Transverse colon (tissue), 4 donors: ENCODE data around the gene MAX. TPM values are rescaled to one million over a fixed set of nuclear protein-coding genes. Genes with fewer than 3 reads are reported as not detected.
A peak's percentile ranks its signal among the peaks of the same experiment; 100 is the strongest.

Experiments used
- DNase-seq: peaks from one replicate; pipeline ENCODE4 v3.0.0-alpha.2; 2019
- H3K27ac ChIP-seq, 4 donors: fragments of 200-600 bp; sonication (generic); 2 replicates each; pipeline ENCODE4 v1.5.1; 2016 to 2018; ENCODE audit warnings: inconsistent platforms in 4 of 4
- H3K27me3 ChIP-seq: fragments of 200-600 bp; sonication (generic); 2 replicates; pipeline ENCODE4 v1.5.1; 2017; ENCODE audit warnings: inconsistent platforms
- H3K36me3 ChIP-seq, 4 donors: fragments of 200-600 bp; sonication (generic); 2 replicates each; pipeline ENCODE4 v1.5.1; 2017 to 2019; ENCODE audit warnings: inconsistent platforms in 4 of 4
- H3K4me1 ChIP-seq, 4 donors: fragments of 200-600 bp; sonication (generic); 2 replicates each; pipeline ENCODE4 v1.5.1; 2017 to 2020; ENCODE audit warnings: inconsistent platforms in 4 of 4
- H3K4me3 ChIP-seq, 4 donors: fragments of 200-600 bp; sonication (generic); 1 replicate in 1 of 4; 2 replicates in 3 of 4; pipeline versions ENCODE4 v1.5.1 to v1.6.1; 2017 to 2019; ENCODE audit warnings: inconsistent platforms in 4 of 4
- H3K9me3 ChIP-seq, 2 donors: fragments of 200-600 bp; sonication (generic); 2 replicates each; pipeline ENCODE4 v1.5.1; 2017 to 2019; ENCODE audit warnings: inconsistent platforms in 2 of 2
- CTCF ChIP-seq, 5 experiments: fragments of 200-600 bp in 3 of 5; fragments of 450-650 bp in 2 of 5; sonication (generic) in 3 of 5; IDR thresholded peaks; 1 replicate in 2 of 5; 2 replicates in 3 of 5; pipeline ENCODE4 v1.5.1; 2016 to 2017; ENCODE audit warnings: antibody characterized with exemption in 5 of 5, inconsistent platforms in 3 of 5, mild to moderate bottlenecking in 2 of 5, moderate library complexity in 1 of 5
- EP300 ChIP-seq: sonication (generic); formaldehyde crosslinking; IDR thresholded peaks from one replicate; pipeline ENCODE4 v1.6.1; 2017; ENCODE audit warnings: antibody characterized with exemption, low read depth
- POLR2A ChIP-seq: fragments of 450-650 bp; IDR thresholded peaks from one replicate; pipeline ENCODE4 v1.6.1; 2016; ENCODE audit warnings: antibody characterized with exemption, mild to moderate bottlenecking, moderate library complexity
- POLR2AphosphoS5 ChIP-seq, 3 donors: sonication (generic); formaldehyde crosslinking; IDR thresholded peaks; one replicate each; pipeline ENCODE4 v1.6.1; 2016; ENCODE audit warnings: antibody characterized with exemption in 3 of 3
- WGBS, 2 donors: methylation state at CpG; one replicate each; pipeline ENCODE4 v1.1.5; 2018; ENCODE audit warnings: low coverage in 1 of 2; 5-methylcytosine and 5-hydroxymethylcytosine counted together
- in situ Hi-C, 4 donors: fragments of 200-750 bp; cut with MboI; loops; one replicate each; pipeline versions ENCODE4 v1.15.0 to v1.15.1; 2017; ENCODE audit warnings: low sequenced_read_pairs in 3 of 4, low pct_ligation_motif_present in 1 of 4, low pct_unique_long_range_greater_than_20kb in 1 of 4
- intact Hi-C: fragments of 100-400 bp; cut with DNase I; formaldehyde crosslinking; loops from one replicate; pipeline ENCODE4 v1.15.1; 2023; ENCODE audit warnings: low total_unique reads
- total RNA-seq, 4 donors: library from RNA; depleted of rRNA; stranded (reverse); fragments of >200 nt; gene quantifications; one replicate each; pipeline ENCODE4 v1.1.0, GENCODE V29; 2016

The MAX gene
- total RNA-seq, 4 donors from 2014 or later, result 35.8 to 139 (median 87.0) TPM

- DNase-seq, result no peak
- Histone ChIP-seq H3K4me3 (no peak overlapping the region), H3K27ac (no peak overlapping the region)
These were observed 35.5 kb upstream of the MAX start for GRCh38 chr14:65137648-65138307.

DNA sequence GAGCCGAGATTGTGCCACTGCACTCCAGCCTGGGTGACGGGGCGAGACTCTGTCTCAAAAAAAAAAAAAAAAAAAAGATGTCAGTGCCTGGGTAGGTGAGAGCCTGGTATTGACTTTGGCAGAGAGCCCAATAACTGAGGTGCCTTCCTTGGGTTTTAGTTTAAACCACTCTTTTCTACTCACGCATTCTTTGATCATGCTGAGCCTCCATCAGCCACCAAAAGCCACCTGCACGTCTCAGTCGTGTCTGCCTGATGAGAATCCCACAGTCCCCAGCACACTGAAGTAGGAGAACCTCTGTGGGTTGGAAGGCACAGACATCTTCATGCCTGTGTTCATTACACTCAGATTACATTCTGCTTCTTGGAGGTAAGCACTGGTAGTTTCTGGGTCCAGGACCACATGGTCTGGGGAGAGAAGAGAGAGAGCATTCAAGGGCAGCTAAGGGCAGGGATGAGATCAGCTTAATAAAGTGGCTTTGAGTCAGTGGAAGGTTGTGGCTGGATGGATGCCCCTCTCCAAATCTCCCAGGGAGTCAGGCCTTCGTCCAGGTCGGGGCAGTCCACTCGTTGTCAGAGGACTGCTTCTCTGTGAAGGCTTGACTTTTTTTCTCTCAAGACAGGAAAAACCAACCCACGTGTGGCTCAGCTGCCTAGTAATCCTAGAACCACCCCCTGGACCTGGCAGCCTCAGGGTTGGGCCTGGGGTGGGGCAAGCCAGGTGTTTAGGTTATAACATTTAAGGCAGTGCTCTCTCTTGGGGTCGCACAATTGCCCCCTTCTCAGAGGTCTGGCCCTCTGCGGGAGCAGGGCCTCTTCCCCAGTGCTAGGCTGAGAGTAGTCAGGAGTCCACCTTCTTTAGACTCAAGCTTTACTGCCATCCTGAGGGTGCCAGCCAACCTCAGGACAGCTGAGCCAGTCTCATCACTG lies 32.6 kb upstream of the MAX start:
- TF ChIP-seq CTCF (IDR thresholded peaks at IDR 0.05) (no peak), EP300 (no peak), POLR2A (no peak), POLR2AphosphoS5 (IDR thresholded peaks at IDR 0.05) (no peak)
- in situ Hi-C loops, result no loop called here
- intact Hi-C loops, result no loop called here
- WGBS, 2 donors, result 33 to 100% methylated on average over 1 to 12 of the region's 12 CpGs
- peaks cover 0 to 33% (median 16%) of the 10 kb centered on the region in 4 donors for H3K4me1 ChIP-seq
- H3K4me3 ChIP-seq, result no peak overlapping the region
- DNase-seq, result peak; percentile 29
- H3K36me3 ChIP-seq, result no peaks in the 10 kb centered on the region
- H3K9me3 ChIP-seq, result no peaks in the 10 kb centered on the region
- H3K27me3 ChIP-seq, result no peaks in the 10 kb centered on the region
- H3K27ac ChIP-seq, result no peak overlapping the region

More at GRCh38 chr14:65137648-65138307, 35.5 kb upstream of the MAX start:
- WGBS, 2 donors, result 48 to 54% methylated on average over 8 to 9 of the region's 9 CpGs
- intact Hi-C loops, result no loop called here
- Histone ChIP-seq H3K9me3 (no peaks in the 10 kb centered on the region), H3K27me3 (no peaks in the 10 kb centered on the region), H3K36me3 (no peaks in the 10 kb centered on the region), H3K4me1 (peaks cover 0 to 22% (median 7%) of the 10 kb centered on the region in 4 donors)
- TF ChIP-seq EP300 (no peak), CTCF (IDR thresholded peaks at IDR 0.05) (no peak), POLR2A (no peak), POLR2AphosphoS5 (IDR thresholded peaks at IDR 0.05) (no peak)
- in situ Hi-C loops, result no loop called here

- in situ Hi-C loops (no loop called here), intact Hi-C loops (no loop called here)
- peak; percentile 64 for DNase-seq
- H3K27ac ChIP-seq, result peak overlapping the region in 1 of 4 donors; percentile 15
- no peak for TF ChIP-seq POLR2A
- no peak for TF ChIP-seq CTCF (IDR thresholded peaks at IDR 0.05)
- no peak for TF ChIP-seq POLR2AphosphoS5 (IDR thresholded peaks at IDR 0.05)
- TF ChIP-seq EP300, result no peak
- H3K36me3 ChIP-seq, result no peaks in the 10 kb centered on the region
- no peaks in the 10 kb centered on the region for H3K27me3 ChIP-seq
- no peaks in the 10 kb centered on the region for H3K9me3 ChIP-seq
- no peak overlapping the region for H3K4me3 ChIP-seq
- 73% methylated on average over 8 of the region's 8 CpGs; no CpG with 5 or more reads in 1 of the 2 donors for WGBS, 2 donors
- peaks cover 0 to 27% (median 14%) of the 10 kb centered on the region in 4 donors for H3K4me1 ChIP-seq
These were observed 30.5 kb upstream of the MAX start for GRCh38 chr14:65132855-65133254.

GRCh38 chr14:65131301-65131701 lies 29.0 kb upstream of the MAX start:
- Histone ChIP-seq H3K27ac (peak overlapping the region; percentile 19 to 56 (median 28)), H3K9me3 (no peaks in the 10 kb centered on the region), H3K4me3 (no peak overlapping the region), H3K4me1 (peaks cover 0 to 27% (median 11%) of the 10 kb centered on the region in 4 donors), H3K36me3 (no peaks in the 10 kb centered on the region), H3K27me3 (no peaks in the 10 kb centered on the region)
- intact Hi-C loops, result no loop called here
- peak; percentile 60 for DNase-seq
- peak in 1 of 3 donors; percentile 22 for TF ChIP-seq POLR2AphosphoS5 (IDR thresholded peaks at IDR 0.05)
- TF ChIP-seq POLR2A, result no peak
- WGBS, 2 donors, result 33 to 61% methylated on average over 4 to 7 of the region's 7 CpGs
- in situ Hi-C loops, result no loop called here
